Activated CD4-positive, alpha-beta T cell treated with anti-CD3 and anti-CD28 coated beads for 1 hour (primary cell): Measurements from ENCODE around the gene CHAT.

Experiments
- DNase-seq: peaks from one replicate; pipeline ENCODE4 v3.0.0-alpha.2; 2020

Gene CHAT

GRCh38 chr10:49688920-49689319, 75.1 kb downstream of the CHAT start:
- no peak for DNase-seq

GRCh38 chr10:49689882-49690510, 76.2 kb downstream of the CHAT start:
- DNase-seq, result no peak

GRCh38 chr10:49690698-49691356, 77.0 kb downstream of the CHAT start:
- DNase-seq, result no peak

GRCh38 chr10:49691588-49691987, 77.8 kb downstream of the CHAT start:
- DNase-seq, result no peak

GRCh38 chr10:49694466-49694865, 80.6 kb downstream of the CHAT start:
- no peak for DNase-seq

GRCh38 chr10:49696311-49696710, 82.5 kb downstream of the CHAT start:
- DNase-seq, result no peak

GRCh38 chr10:49698679-49699078, 84.8 kb downstream of the CHAT start:
- no peak for DNase-seq

GRCh38 chr10:49700211-49700610, 86.4 kb downstream of the CHAT start:
- no peak for DNase-seq

GRCh38 chr10:49700997-49701396, 87.2 kb downstream of the CHAT start:
- DNase-seq, result no peak

- no peak for DNase-seq
Measured at GRCh38 chr10:49707585-49707984, 93.7 kb downstream of the CHAT start.

GRCh38 chr10:49709934-49710333, 96.1 kb downstream of the CHAT start:
- no peak for DNase-seq

GRCh38 chr10:49710966-49711365, 97.1 kb downstream of the CHAT start:
- no peak for DNase-seq

GRCh38 chr10:49711481-49711880, 97.6 kb downstream of the CHAT start:
- DNase-seq, result no peak

GRCh38 chr10:49713266-49713665, 99.4 kb downstream of the CHAT start:
- no peak for DNase-seq
